ENCODE data around the gene MRPL19.

Gene MRPL19

DNA sequence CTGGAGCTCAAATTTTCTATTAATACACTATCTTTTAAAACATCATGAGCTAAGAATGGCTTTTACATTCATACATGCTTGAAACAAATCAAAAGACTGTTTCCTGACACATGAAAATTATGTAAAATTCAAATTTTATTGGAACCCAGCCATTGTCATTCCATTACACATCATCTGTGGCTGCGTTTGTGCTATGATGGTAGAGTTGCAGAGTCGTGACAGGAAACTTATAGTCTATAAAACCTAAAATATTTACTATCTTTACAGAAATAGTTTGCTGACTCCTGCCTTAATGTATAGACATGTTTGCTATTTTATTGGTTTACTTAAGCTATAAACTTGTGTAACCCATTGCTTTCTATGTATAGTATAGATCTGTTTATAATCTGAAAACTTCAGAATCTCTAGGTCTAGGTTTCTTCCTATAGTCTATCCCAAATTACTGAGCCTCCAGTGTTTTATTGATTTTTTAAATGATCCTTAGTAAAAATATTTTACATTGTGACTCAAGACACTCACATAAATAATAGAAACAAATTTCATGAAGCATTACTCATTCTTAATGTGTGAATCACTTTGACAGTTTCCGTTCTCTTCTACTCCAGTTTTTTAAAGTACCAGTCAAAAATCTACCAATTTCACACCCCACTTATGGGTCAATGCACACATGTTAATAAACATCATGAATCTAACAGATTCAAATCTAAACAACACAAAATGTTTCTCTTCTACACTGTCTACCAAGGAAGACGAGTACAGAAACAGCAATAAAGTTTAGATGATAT is 26.4 kb upstream of the MRPL19 start:
- no peak overlapping the region for H3K27ac ChIP-seq (replicated peaks)
- TF ChIP-seq, protein P1, sequence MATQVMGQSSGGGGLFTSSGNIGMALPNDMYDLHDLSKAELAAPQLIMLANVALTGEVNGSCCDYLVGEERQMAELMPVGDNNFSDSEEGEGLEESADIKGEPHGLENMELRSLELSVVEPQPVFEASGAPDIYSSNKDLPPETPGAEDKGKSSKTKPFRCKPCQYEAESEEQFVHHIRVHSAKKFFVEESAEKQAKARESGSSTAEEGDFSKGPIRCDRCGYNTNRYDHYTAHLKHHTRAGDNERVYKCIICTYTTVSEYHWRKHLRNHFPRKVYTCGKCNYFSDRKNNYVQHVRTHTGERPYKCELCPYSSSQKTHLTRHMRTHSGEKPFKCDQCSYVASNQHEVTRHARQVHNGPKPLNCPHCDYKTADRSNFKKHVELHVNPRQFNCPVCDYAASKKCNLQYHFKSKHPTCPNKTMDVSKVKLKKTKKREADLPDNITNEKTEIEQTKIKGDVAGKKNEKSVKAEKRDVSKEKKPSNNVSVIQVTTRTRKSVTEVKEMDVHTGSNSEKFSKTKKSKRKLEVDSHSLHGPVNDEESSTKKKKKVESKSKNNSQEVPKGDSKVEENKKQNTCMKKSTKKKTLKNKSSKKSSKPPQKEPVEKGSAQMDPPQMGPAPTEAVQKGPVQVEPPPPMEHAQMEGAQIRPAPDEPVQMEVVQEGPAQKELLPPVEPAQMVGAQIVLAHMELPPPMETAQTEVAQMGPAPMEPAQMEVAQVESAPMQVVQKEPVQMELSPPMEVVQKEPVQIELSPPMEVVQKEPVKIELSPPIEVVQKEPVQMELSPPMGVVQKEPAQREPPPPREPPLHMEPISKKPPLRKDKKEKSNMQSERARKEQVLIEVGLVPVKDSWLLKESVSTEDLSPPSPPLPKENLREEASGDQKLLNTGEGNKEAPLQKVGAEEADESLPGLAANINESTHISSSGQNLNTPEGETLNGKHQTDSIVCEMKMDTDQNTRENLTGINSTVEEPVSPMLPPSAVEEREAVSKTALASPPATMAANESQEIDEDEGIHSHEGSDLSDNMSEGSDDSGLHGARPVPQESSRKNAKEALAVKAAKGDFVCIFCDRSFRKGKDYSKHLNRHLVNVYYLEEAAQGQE (IDR thresholded peaks at IDR 0.05; ENCODE audit: insufficient replicate concordance, low read depth): no peak
- TF ChIP-seq GABPA (IDR thresholded peaks at IDR 0.05; ENCODE audit: low read depth): no peak
- TF ChIP-seq POLR2AphosphoS5 (IDR thresholded peaks at IDR 0.05; ENCODE audit: low read depth): no peak
- TF ChIP-seq, protein P2, sequence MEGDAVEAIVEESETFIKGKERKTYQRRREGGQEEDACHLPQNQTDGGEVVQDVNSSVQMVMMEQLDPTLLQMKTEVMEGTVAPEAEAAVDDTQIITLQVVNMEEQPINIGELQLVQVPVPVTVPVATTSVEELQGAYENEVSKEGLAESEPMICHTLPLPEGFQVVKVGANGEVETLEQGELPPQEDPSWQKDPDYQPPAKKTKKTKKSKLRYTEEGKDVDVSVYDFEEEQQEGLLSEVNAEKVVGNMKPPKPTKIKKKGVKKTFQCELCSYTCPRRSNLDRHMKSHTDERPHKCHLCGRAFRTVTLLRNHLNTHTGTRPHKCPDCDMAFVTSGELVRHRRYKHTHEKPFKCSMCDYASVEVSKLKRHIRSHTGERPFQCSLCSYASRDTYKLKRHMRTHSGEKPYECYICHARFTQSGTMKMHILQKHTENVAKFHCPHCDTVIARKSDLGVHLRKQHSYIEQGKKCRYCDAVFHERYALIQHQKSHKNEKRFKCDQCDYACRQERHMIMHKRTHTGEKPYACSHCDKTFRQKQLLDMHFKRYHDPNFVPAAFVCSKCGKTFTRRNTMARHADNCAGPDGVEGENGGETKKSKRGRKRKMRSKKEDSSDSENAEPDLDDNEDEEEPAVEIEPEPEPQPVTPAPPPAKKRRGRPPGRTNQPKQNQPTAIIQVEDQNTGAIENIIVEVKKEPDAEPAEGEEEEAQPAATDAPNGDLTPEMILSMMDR (IDR thresholded peaks at IDR 0.05; ENCODE audit: insufficient read depth, low read length): no peak
- TF ChIP-seq SPI1 (IDR thresholded peaks at IDR 0.05; ENCODE audit: borderline replicate concordance, low read depth): no peak
- H3K27me3 ChIP-seq (ENCODE audit: insufficient read depth, poor library complexity, severe bottlenecking): no peaks in the 10 kb centered on the region
- no peak overlapping the region for H3K4me3 ChIP-seq (replicated peaks; ENCODE audit: insufficient read depth, low read length)
- DNase-seq (ENCODE audit: low read depth in 1 of 2, low spot score in 1 of 2): no peak

DNA sequence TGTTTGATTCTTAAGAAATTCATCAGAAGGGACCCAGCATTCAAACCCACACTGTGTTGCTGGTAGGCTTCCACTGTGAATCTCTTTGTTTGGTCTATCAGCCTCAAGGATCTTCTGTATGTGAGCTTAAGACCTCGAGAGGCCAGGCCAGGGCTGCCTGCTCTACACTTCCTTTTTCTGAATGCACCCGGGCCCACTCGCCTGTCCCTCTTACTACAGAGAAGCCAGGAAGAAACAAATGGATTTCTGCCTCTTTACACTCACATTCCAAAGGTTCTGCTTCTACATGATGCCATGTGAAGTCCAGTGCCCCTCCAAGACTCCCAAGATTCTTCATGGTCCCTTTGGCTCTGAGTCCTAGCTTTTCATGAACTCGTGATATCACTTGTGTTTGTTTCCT is 25.4 kb upstream of the MRPL19 start:
- TF ChIP-seq, protein P1 (IDR thresholded peaks at IDR 0.05; ENCODE audit: insufficient replicate concordance, low read depth): no peak
- TF ChIP-seq GABPA (IDR thresholded peaks at IDR 0.05; ENCODE audit: low read depth) (no peak), SPI1 (IDR thresholded peaks at IDR 0.05; ENCODE audit: borderline replicate concordance, low read depth) (peak; percentile 72; the same call in 1 of the 2 replicates)
- DNase-seq (ENCODE audit: low read depth in 1 of 2, low spot score in 1 of 2): no peak
- H3K27ac ChIP-seq (replicated peaks): no peak overlapping the region
- no peak overlapping the region for H3K4me3 ChIP-seq (replicated peaks; ENCODE audit: insufficient read depth, low read length)
- H3K27me3 ChIP-seq (ENCODE audit: insufficient read depth, poor library complexity, severe bottlenecking): no peaks in the 10 kb centered on the region

DNA sequence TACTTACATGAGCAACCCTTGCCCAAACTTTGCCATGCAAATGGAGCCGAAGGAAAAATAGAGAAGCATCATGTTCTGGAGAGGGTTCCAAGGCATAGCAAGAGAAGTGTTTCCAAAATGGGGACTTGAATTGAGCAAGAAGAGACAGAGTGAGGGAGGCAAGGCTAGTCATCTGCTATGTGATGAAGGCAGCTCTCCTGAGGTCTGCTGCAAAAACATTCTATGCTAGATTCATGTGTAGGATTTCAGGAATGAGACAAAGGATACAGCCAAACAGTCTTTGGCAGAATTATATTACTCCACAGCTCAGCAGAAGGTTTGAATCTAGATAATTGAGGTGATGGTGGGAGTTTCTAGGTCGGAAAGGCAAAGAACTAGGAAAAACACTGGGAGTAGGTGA is 24.1 kb upstream of the MRPL19 start:
- TF ChIP-seq GABPA (IDR thresholded peaks at IDR 0.05; ENCODE audit: low read depth) (no peak), SPI1 (IDR thresholded peaks at IDR 0.05; ENCODE audit: borderline replicate concordance, low read depth) (no peak), POLR2AphosphoS5 (IDR thresholded peaks at IDR 0.05; ENCODE audit: low read depth) (no peak)
- TF ChIP-seq, protein P1 (IDR thresholded peaks at IDR 0.05; ENCODE audit: insufficient replicate concordance, low read depth): no peak
- TF ChIP-seq, protein P2 (IDR thresholded peaks at IDR 0.05; ENCODE audit: insufficient read depth, low read length): no peak
- no peaks in the 10 kb centered on the region for H3K27me3 ChIP-seq (ENCODE audit: insufficient read depth, poor library complexity, severe bottlenecking)
- DNase-seq (ENCODE audit: low read depth in 1 of 2, low spot score in 1 of 2): no peak
- no peak overlapping the region for H3K27ac ChIP-seq (replicated peaks)
- no peak overlapping the region for H3K4me3 ChIP-seq (replicated peaks; ENCODE audit: insufficient read depth, low read length)
